Osteocyte (in vitro differentiated cells): ENCODE measurements around the gene ERICH3. TPM values are rescaled to one million over a fixed set of nuclear protein-coding genes. Genes with fewer than 3 reads are reported as not detected.

Experiments used
- DNase-seq: peaks from one replicate; pipeline ENCODE4 v3.0.0; 2021; ENCODE audit warnings: mixed read lengths; ENCODE audit not compliant: unreplicated experiment; ENCODE audit errors: extremely low spot score
- H3K27ac Mint-ChIP-seq: one replicate; pipeline ENCODE4 v1.8.0; 2021; ENCODE audit warnings: mild to moderate bottlenecking, mixed read lengths; ENCODE audit not compliant: unreplicated experiment
- H3K27me3 Mint-ChIP-seq: one replicate; pipeline ENCODE4 v1.8.0; 2021; ENCODE audit warnings: mixed read lengths; ENCODE audit not compliant: unreplicated experiment
- H3K36me3 Mint-ChIP-seq: one replicate; pipeline ENCODE4 v1.8.0; 2021; ENCODE audit warnings: mixed read lengths; ENCODE audit not compliant: unreplicated experiment
- H3K4me1 Mint-ChIP-seq: one replicate; pipeline ENCODE4 v1.8.0; 2021; ENCODE audit warnings: mixed read lengths; ENCODE audit not compliant: unreplicated experiment
- H3K4me3 Mint-ChIP-seq: one replicate; pipeline ENCODE4 v1.8.0; 2021; ENCODE audit warnings: mild to moderate bottlenecking, moderate library complexity, mixed read lengths; ENCODE audit not compliant: unreplicated experiment
- H3K9me3 Mint-ChIP-seq: one replicate; pipeline ENCODE4 v1.8.0; 2021; ENCODE audit warnings: mixed read lengths; ENCODE audit not compliant: unreplicated experiment
- total RNA-seq: library from RNA; stranded (reverse); gene quantifications from 2 replicates; pipeline ENCODE4 v1.2.1, GENCODE V29; 2021
- TF ChIP-seq, protein P1 (sequence below): fragments of 200-600 bp; sonication (generic); IDR thresholded peaks from 2 replicates; pipeline ENCODE4 v1.5.0; 2021; ENCODE audit warnings: antibody characterized with exemption, mild to moderate bottlenecking, moderate library complexity

The ERICH3 gene
- total RNA-seq, 1 donor from 2014 or later: not detected

- H3K4me3 Mint-ChIP-seq: no peak overlapping the region
- peaks cover 4% of the 10 kb centered on the region for H3K27me3 Mint-ChIP-seq
- H3K4me1 Mint-ChIP-seq: no peaks in the 10 kb centered on the region
- no peaks in the 10 kb centered on the region for H3K9me3 Mint-ChIP-seq
- no peaks in the 10 kb centered on the region for H3K36me3 Mint-ChIP-seq
- H3K27ac Mint-ChIP-seq: no peak overlapping the region
- TF ChIP-seq, protein P1, sequence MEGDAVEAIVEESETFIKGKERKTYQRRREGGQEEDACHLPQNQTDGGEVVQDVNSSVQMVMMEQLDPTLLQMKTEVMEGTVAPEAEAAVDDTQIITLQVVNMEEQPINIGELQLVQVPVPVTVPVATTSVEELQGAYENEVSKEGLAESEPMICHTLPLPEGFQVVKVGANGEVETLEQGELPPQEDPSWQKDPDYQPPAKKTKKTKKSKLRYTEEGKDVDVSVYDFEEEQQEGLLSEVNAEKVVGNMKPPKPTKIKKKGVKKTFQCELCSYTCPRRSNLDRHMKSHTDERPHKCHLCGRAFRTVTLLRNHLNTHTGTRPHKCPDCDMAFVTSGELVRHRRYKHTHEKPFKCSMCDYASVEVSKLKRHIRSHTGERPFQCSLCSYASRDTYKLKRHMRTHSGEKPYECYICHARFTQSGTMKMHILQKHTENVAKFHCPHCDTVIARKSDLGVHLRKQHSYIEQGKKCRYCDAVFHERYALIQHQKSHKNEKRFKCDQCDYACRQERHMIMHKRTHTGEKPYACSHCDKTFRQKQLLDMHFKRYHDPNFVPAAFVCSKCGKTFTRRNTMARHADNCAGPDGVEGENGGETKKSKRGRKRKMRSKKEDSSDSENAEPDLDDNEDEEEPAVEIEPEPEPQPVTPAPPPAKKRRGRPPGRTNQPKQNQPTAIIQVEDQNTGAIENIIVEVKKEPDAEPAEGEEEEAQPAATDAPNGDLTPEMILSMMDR: no peak
- no peak for DNase-seq
These were observed 24.2 kb upstream of the ERICH3 start for GRCh38 chr1:74697832-74698231.

- Mint-ChIP-seq H3K4me1 (no peaks in the 10 kb centered on the region), H3K4me3 (no peak overlapping the region), H3K27me3 (peaks cover 18% of the 10 kb centered on the region), H3K9me3 (no peaks in the 10 kb centered on the region), H3K27ac (no peak overlapping the region), H3K36me3 (no peaks in the 10 kb centered on the region)
- TF ChIP-seq, protein P1: no peak
- no peak for DNase-seq
These were observed 19.9 kb upstream of the ERICH3 start for GRCh38 chr1:74693473-74693872.

GRCh38 chr1:74690909-74691308, 17.3 kb upstream of the ERICH3 start:
- Mint-ChIP-seq H3K27ac (no peak overlapping the region), H3K4me3 (no peak overlapping the region), H3K4me1 (no peaks in the 10 kb centered on the region), H3K36me3 (no peaks in the 10 kb centered on the region), H3K9me3 (no peaks in the 10 kb centered on the region), H3K27me3 (peaks cover 23% of the 10 kb centered on the region)
- TF ChIP-seq, protein P1: no peak
- no peak for DNase-seq

- no peak for DNase-seq
- Mint-ChIP-seq H3K9me3 (no peaks in the 10 kb centered on the region), H3K4me1 (no peaks in the 10 kb centered on the region), H3K27me3 (peaks cover 21% of the 10 kb centered on the region), H3K36me3 (no peaks in the 10 kb centered on the region), H3K4me3 (no peak overlapping the region), H3K27ac (no peak overlapping the region)
- TF ChIP-seq, protein P1: no peak
These were observed 16.7 kb upstream of the ERICH3 start for GRCh38 chr1:74690364-74690696.

GRCh38 chr1:74689621-74690363, 16.2 kb upstream of the ERICH3 start:
- no peaks in the 10 kb centered on the region for H3K36me3 Mint-ChIP-seq
- TF ChIP-seq, protein P1: peak; percentile 84
- H3K9me3 Mint-ChIP-seq: no peaks in the 10 kb centered on the region
- no peak overlapping the region for H3K4me3 Mint-ChIP-seq
- no peak for DNase-seq
- H3K4me1 Mint-ChIP-seq: no peaks in the 10 kb centered on the region
- peaks cover 19% of the 10 kb centered on the region for H3K27me3 Mint-ChIP-seq
- no peak overlapping the region for H3K27ac Mint-ChIP-seq
